ENCODE measurements around the gene TOM1L2.

DNA sequence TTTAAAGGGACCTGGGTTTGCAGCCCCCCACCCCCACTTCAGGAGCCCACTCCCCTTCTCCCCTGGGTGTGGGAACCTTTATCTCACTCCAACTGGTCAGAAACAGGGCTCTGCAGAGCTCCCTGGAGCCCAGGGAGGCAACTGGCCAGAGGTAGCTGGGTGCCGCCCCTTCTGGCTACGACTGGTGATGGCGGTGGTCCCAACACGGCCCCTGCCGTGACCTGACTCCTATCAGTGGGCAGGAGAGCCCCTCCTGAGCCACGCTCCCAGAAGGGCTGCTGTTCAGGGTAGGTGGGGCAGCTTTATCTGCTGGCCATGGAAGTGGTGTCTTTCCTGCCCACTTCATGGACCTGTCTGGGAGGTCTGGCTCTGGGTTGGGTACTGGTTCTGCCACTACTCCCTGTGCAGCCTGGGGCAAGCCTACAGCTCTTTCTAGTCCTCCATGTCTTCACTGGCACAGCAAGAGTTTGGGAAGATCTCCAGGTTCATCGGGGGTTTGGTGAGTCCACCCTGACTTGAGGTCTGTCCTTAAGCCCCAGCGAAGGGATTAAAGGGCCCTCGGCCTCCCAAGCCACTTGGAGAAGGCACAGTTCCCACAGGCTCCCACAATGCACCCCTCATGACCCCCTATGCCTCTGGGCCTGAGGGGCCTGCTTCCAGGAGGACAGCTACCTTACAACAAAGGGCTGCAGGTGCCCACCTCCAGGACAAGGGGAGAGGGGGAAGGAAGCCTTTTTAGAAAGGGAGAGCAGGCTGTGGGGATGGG lies 129.9 kb downstream of the TOM1L2 start:
- TF ChIP-seq YY1 (IDR thresholded peaks at IDR 0.05; ENCODE audit: low read depth) (no peak), EP300 (IDR thresholded peaks at IDR 0.05; ENCODE audit: borderline replicate concordance) (no peak), RAD21 (IDR thresholded peaks at IDR 0.05; ENCODE audit: low read depth) (no peak)
- TF ChIP-seq, protein P1, sequence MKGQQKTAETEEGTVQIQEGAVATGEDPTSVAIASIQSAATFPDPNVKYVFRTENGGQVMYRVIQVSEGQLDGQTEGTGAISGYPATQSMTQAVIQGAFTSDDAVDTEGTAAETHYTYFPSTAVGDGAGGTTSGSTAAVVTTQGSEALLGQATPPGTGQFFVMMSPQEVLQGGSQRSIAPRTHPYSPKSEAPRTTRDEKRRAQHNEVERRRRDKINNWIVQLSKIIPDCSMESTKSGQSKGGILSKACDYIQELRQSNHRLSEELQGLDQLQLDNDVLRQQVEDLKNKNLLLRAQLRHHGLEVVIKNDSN (IDR thresholded peaks at IDR 0.05): no peak

Measured in Ishikawa (cell line).